SK-N-MC (cell line): ENCODE results near the gene HDAC4.

ENCODE experiments used
- EZH2 ChIP-seq: fragments of 200-600 bp; sonication (generic); IDR thresholded peaks from one replicate; pipeline ENCODE4 v1.6.1; 2017; ENCODE audit warnings: antibody characterized with exemption
- POLR2AphosphoS5 ChIP-seq: IDR thresholded peaks from 2 replicates; pipeline ENCODE4 v1.6.1; 2012; ENCODE audit warnings: mild to moderate bottlenecking, low read depth, low read length, borderline replicate concordance

DNA sequence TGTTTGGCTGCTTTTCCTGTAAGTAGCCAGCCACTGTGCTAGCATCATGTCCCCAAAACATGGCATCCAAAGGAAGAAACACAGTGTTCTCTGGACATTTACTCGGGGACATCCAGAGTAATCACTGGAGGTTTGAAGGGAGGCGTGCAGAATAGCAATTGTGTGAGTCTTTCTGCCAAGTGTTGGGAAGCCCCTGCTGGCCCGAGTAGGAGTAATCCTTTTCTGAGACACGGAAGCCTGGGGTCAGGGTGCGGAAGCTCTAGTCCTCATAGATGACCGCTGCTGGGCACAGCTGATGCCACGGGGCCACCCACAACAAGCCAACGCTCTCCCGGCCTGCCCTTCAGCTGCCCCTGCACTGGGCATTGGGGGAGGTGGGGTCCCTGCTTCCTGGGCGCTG, 24.8 kb upstream of the HDAC4 start:
- no peak for TF ChIP-seq EZH2
- no peak for TF ChIP-seq POLR2AphosphoS5
